Kidney (tissue), 14 donors: Measurements from ENCODE around the gene ZNF726. TPM values are rescaled to one million over a fixed set of nuclear protein-coding genes. Genes with fewer than 3 reads are reported as not detected.
"Not testable (repeated sequence)": the region's sequence is repeated elsewhere in the genome, so short reads cannot be mapped to it uniquely, and the experiment has no call there.

Experiments used
- DNase-seq, 5 donors: peaks; one replicate each; pipeline ENCODE4 v3.0.0-alpha.2; 2013 to 2020
- FAIRE-seq: peaks from 2 replicates; lab custom pipeline; 2012; peaks lifted over from hg19 to GRCh38; lab: Jason Lieb, UNC
- H3K27ac ChIP-seq, 2 donors: one replicate each; pipeline ENCODE4 v1.7.0; 2013; ENCODE audit warnings: low read depth in 2 of 2, low read length in 2 of 2, inconsistent platforms in 1 of 2
- H3K27me3 ChIP-seq: one replicate; pipeline ENCODE4 v1.7.1; 2013; ENCODE audit warnings: low read length, inconsistent platforms; ENCODE audit not compliant: control insufficient read depth, insufficient read depth
- H3K36me3 ChIP-seq, 3 donors: one replicate each; pipeline versions ENCODE4 v1.7.0 to v1.7.1; 2013; ENCODE audit warnings: low read length in 3 of 3, control low read depth in 1 of 3, inconsistent platforms in 1 of 3; ENCODE audit not compliant: insufficient read depth in 3 of 3, control insufficient read depth in 2 of 3
- H3K4me1 ChIP-seq, 3 donors: one replicate each; pipeline versions ENCODE4 v1.7.0 to v1.7.1; 2013; ENCODE audit warnings: low read length in 3 of 3, inconsistent platforms in 1 of 3, low read depth in 1 of 3; ENCODE audit not compliant: control insufficient read depth in 2 of 3, insufficient read depth in 2 of 3
- H3K4me3 ChIP-seq, 3 donors: one replicate each; pipeline versions ENCODE4 v1.7.0 to v1.8.1; 2013; ENCODE audit warnings: low read length in 3 of 3, control low read depth in 1 of 3, inconsistent platforms in 1 of 3
- H3K9ac ChIP-seq, 3 donors: one replicate each; pipeline versions ENCODE4 v1.7.0 to v1.7.1; 2013; ENCODE audit warnings: low read length in 3 of 3, control low read depth in 1 of 3, inconsistent platforms in 1 of 3
- H3K9me3 ChIP-seq, 3 donors: one replicate each; pipeline versions ENCODE4 v1.7.0 to v1.7.1; 2013; ENCODE audit warnings: low read length in 3 of 3, control low read depth in 1 of 3, inconsistent platforms in 1 of 3; ENCODE audit not compliant: control insufficient read depth in 2 of 3, insufficient read depth in 1 of 3
- intact Hi-C: fragments of 100-400 bp; cut with DNase I; formaldehyde crosslinking; loops from one replicate; pipeline ENCODE4 v1.11.1; 2022
- polyA plus RNA-seq: library from polyadenylated mRNA; stranded (reverse); fragments of 350-450 nt; fragmentation: Illumina TruSeq; extraction: RNeasy Lipid Tissue Mini Kit (QIAGEN cat#74804); gene quantifications from one replicate; pipeline ENCODE4 v1.2.3, GENCODE V29; 2014; ENCODE audit warnings: low read depth, low replicate concordance; ENCODE audit not compliant: insufficient read depth
- total RNA-seq: library from RNA; stranded (reverse); fragmentation: NEBNext Ultra II Directional; extraction: Animal tissue kit (Norgen Biotek cat#: 25700); gene quantifications from one replicate; pipeline ENCODE4 v1.2.1, GENCODE V29; 2021
- TF ChIP-seq, protein P1 (sequence below): IDR thresholded peaks from 3 replicates; pipeline ENCODE4 v1.5.1; 2012; ENCODE audit warnings: mild to moderate bottlenecking, moderate library complexity, borderline replicate concordance; ENCODE audit not compliant: insufficient read depth; ENCODE audit errors: extremely low read depth
- donor health status: control.
- donor health status: control.
- donor health status: control.
- donor health status: control.
- donor health status: control.
- donor health status: DM: yes; HTN: yes; CAD: no.
- donor health status: Normal renal cell carcinoma (clear cell type).

ZNF726 gene
- total and polyA plus RNA-seq, 2 donors from 2014 or later = 2.7 to 6.4 TPM

DNA sequence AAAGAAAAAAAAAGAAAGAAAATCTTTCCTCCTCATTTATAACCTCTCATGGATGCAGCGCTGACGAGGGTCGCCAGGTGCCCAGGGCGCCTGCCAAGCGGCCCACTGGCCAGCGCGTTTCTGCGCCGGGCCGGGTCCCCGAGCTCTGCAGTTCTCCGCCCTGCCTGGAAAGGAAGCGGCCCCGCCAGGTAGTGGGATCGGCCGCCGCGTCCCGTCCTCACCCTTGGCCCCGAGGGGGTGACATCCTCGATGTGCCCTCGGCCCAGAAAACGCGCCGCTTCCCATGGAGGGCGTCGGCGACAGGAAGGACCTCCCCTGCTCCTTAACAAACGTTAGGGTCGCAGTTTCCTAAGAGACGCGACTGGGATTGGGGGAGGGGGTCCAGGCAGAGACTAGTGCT lies 56.9 kb downstream of the ZNF726 start:
- FAIRE-seq (no peak), DNase-seq (peak; percentile 11 to 58 (median 24))
- Histone ChIP-seq H3K4me1 (no peaks in the 10 kb centered on the region), H3K36me3 (no peaks in the 10 kb centered on the region), H3K9ac (no peak overlapping the region), H3K27me3 (peaks cover 2% of the 10 kb centered on the region), H3K9me3 (no peaks in the 10 kb centered on the region), H3K27ac (no peak overlapping the region), H3K4me3 (no peak overlapping the region)
- intact Hi-C loops = no loop called here
- TF ChIP-seq, protein P1, sequence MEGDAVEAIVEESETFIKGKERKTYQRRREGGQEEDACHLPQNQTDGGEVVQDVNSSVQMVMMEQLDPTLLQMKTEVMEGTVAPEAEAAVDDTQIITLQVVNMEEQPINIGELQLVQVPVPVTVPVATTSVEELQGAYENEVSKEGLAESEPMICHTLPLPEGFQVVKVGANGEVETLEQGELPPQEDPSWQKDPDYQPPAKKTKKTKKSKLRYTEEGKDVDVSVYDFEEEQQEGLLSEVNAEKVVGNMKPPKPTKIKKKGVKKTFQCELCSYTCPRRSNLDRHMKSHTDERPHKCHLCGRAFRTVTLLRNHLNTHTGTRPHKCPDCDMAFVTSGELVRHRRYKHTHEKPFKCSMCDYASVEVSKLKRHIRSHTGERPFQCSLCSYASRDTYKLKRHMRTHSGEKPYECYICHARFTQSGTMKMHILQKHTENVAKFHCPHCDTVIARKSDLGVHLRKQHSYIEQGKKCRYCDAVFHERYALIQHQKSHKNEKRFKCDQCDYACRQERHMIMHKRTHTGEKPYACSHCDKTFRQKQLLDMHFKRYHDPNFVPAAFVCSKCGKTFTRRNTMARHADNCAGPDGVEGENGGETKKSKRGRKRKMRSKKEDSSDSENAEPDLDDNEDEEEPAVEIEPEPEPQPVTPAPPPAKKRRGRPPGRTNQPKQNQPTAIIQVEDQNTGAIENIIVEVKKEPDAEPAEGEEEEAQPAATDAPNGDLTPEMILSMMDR = no peak

DNA sequence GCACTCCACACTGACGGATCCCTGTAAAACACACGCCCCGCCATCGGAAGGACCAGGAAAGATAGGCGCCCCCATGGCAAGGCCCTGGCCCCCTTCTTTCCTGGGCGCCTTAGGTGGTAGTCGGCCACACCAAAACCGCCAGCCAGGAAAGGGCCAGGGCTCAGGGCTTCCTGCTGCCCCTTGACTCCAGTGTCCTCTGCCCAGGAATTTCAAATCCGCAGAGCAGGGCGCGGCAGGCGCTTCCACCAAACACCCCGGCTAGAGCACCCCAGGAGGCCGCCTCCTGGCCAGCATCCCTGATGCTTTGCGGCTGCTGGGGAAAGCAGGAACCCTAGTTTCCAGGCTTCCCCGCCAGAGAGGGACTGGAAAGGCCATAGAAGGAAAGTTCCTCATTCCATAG lies 57.5 kb downstream of the ZNF726 start:
- FAIRE-seq = no peak
- Histone ChIP-seq H3K27me3 (peaks cover 2% of the 10 kb centered on the region), H3K4me1 (no peaks in the 10 kb centered on the region), H3K36me3 (no peaks in the 10 kb centered on the region), H3K4me3 (no peak overlapping the region), H3K27ac (no peak overlapping the region), H3K9me3 (no peaks in the 10 kb centered on the region), H3K9ac (no peak overlapping the region)
- TF ChIP-seq, protein P1 = no peak
- peak in 1 of 5 donors; percentile 53 for DNase-seq
- intact Hi-C loops = no loop called here

DNA sequence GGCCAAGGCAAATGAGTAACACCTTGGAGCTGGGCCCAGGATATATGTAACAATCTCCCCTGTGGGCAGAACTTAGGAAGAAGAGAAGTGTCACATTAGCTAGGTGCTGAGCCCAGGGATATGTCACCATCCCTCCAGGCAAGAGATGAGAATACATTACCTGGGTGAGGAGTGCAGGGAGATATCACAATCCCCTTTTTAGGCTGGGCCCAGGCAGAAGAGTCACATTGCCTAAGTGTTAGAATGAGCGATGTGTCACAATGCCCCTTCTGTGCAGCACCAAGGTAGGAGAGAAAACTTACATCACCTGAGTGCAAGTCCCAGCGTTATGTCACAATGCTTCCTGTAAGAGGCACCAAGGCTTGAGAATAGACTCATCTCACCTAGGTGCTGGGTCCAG lies 60.3 kb downstream of the ZNF726 start:
- TF ChIP-seq, protein P1 = no peak
- no peak overlapping the region for H3K9ac ChIP-seq
- peaks cover 2% of the 10 kb centered on the region for H3K27me3 ChIP-seq
- intact Hi-C loops = no loop called here
- no peaks in the 10 kb centered on the region for H3K4me1 ChIP-seq
- no peak overlapping the region for H3K4me3 ChIP-seq
- no peak overlapping the region for H3K27ac ChIP-seq
- FAIRE-seq (no peak), DNase-seq (no peak)
- H3K36me3 ChIP-seq = no peaks in the 10 kb centered on the region
- H3K9me3 ChIP-seq = no peaks in the 10 kb centered on the region

DNA sequence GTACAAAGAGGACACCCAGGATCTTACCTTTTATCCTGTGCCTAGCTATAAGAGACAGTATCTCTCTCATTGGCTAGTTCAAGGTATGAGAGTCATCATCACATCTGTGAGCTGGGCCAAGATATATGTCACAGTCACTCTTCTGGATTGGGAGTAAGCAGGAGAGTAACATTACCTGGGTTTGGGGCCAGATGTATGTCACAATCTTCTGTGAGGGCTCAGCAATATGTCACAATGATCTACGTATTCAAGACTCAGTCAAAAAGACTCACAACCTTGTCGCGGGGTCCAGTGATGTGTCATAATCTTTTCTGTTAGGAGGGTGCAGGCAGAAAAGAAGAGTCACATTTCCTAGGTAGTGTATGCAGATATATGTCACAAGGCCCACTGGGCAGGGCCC lies 61.9 kb downstream of the ZNF726 start:
- FAIRE-seq, H3K9ac ChIP-seq, H3K27ac ChIP-seq, intact Hi-C loops, DNase-seq, H3K9me3 ChIP-seq, H3K4me1 ChIP-seq, H3K4me3 ChIP-seq, H3K27me3 ChIP-seq, H3K36me3 ChIP-seq: not testable (repeated sequence)

DNA sequence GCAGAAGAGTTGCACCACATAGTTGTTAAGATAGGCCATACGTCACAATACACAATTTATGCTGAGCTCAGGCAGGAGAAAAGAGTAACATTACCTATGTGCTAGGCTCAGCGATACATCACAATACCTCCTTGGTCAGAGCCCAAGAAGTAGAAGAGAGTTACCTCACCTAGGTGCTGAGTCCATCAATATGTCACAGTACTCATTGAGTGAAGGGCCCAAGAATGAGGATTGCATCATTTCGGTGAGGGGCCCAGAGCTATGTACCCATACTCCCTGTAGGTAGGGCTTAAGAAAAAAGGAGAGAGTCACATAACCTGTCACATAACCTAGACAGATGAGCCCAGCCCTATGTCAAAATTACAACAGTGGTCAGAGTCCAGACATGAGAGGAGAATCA lies 62.6 kb downstream of the ZNF726 start:
- H3K9me3 ChIP-seq, H3K27me3 ChIP-seq, H3K27ac ChIP-seq, H3K4me1 ChIP-seq, DNase-seq, H3K36me3 ChIP-seq, H3K4me3 ChIP-seq, intact Hi-C loops, FAIRE-seq, H3K9ac ChIP-seq: not testable (repeated sequence)
